B cell (primary cell): ENCODE measurements around the gene CREG1. TPM values are rescaled to one million over a fixed set of nuclear protein-coding genes. Genes with fewer than 3 reads are reported as not detected.

Experiments
- ATAC-seq: fragments of 200-7000 bp; cut with Tn5 transposase; one replicate; pipeline ENCODE4 v1.10.0; 2021; ENCODE audit warnings: low read depth, mild to moderate bottlenecking, moderate number of reproducible peaks, moderate library complexity
- CTCF ChIA-PET: fragments of 350-600 bp; sonication (Branson Sonifier 250); formaldehyde crosslinking; loops from one replicate; lab custom pipeline; 2021; ENCODE audit warnings: antibody characterized with exemption, inconsistent platforms; lab: Charles Lee
- POLR2A ChIA-PET: fragments of 350-600 bp; sonication (Branson Sonifier 250); formaldehyde crosslinking; loops from one replicate; lab custom pipeline; 2021; ENCODE audit warnings: antibody characterized with exemption; lab: Charles Lee
- DNase-seq: peaks from one replicate; pipeline ENCODE4 v3.0.0; 2013
- H2AFZ ChIP-seq: 2 replicates; pipeline ENCODE4 v1.6.1; 2012; ENCODE audit warnings: mild to moderate bottlenecking, low read depth, low read length; ENCODE audit not compliant: insufficient read depth, poor library complexity, severe bottlenecking
- H3K27ac ChIP-seq, 2 donors: 1 replicate in 1 of 2; 2 replicates in 1 of 2; pipeline ENCODE4 v1.5.1; 2012 to 2013; ENCODE audit warnings: low read length in 2 of 2, mild to moderate bottlenecking in 2 of 2, moderate library complexity in 1 of 2
- H3K27me3 ChIP-seq, 4 experiments: fragments of 200-600 bp in 1 of 4; sonication (generic) in 1 of 4; replicated peaks in 1 of 4; 1 replicate in 2 of 4; 2 replicates in 2 of 4; pipeline versions ENCODE4 v1.6.1 to v1.7.0; 2013 to 2016; ENCODE audit warnings: low read length in 3 of 4, mild to moderate bottlenecking in 2 of 4, mixed read lengths in 1 of 4, moderate library complexity in 1 of 4; ENCODE audit not compliant: insufficient read depth in 4 of 4, control insufficient read depth in 3 of 4; ENCODE audit errors: control extremely low read depth in 1 of 4
- H3K36me3 ChIP-seq, 2 experiments: replicated peaks in 1 of 2; 1 replicate in 1 of 2; 2 replicates in 1 of 2; pipeline versions ENCODE4 v1.6.1 to v1.7.1; 2013; ENCODE audit warnings: low read length in 1 of 2; ENCODE audit not compliant: insufficient read depth in 2 of 2, control insufficient read depth in 1 of 2; ENCODE audit errors: control extremely low read depth in 1 of 2, extremely low read depth in 1 of 2
- H3K4me1 ChIP-seq, 2 donors: fragments of 200-600 bp in 1 of 2; sonication (generic) in 1 of 2; 1 replicate in 1 of 2; 2 replicates in 1 of 2; pipeline versions ENCODE4 v1.5.1 to v1.6.1; 2013 to 2017; ENCODE audit warnings: low read length in 2 of 2; ENCODE audit not compliant: control insufficient read depth in 2 of 2, insufficient read depth in 2 of 2
- H3K4me2 ChIP-seq: replicated peaks from 2 replicates; pipeline ENCODE3; 2012; ENCODE audit warnings: mild to moderate bottlenecking, low read depth, low read length; ENCODE audit not compliant: poor library complexity, severe bottlenecking
- H3K4me3 ChIP-seq, 5 experiments: fragments of 200-600 bp in 1 of 5; sonication (generic) in 1 of 5; 1 replicate in 3 of 5; 2 replicates in 2 of 5; pipeline versions ENCODE4 v1.5.1 to v1.7.0; 2011 to 2016; ENCODE audit warnings: low read length in 4 of 5, mild to moderate bottlenecking in 4 of 5, low read depth in 2 of 5, control low read depth in 1 of 5, moderate library complexity in 1 of 5; ENCODE audit not compliant: insufficient read depth in 1 of 5; ENCODE audit errors: control extremely low read depth in 1 of 5, extremely low read depth in 1 of 5
- H3K79me2 ChIP-seq: fragments of 200-600 bp; sonication (generic); one replicate; pipeline ENCODE4 v1.6.0; 2016; ENCODE audit warnings: low read length; ENCODE audit not compliant: control insufficient read depth, insufficient read depth
- H3K9ac ChIP-seq: fragments of 200-600 bp; sonication (generic); 2 replicates; pipeline ENCODE4 v1.6.1; 2017; ENCODE audit warnings: mild to moderate bottlenecking, low read length, moderate library complexity
- H3K9me3 ChIP-seq, 3 donors: one replicate each; pipeline versions ENCODE4 v1.6.1 to v1.7.1; 2013; ENCODE audit warnings: low read length in 2 of 3; ENCODE audit not compliant: control insufficient read depth in 2 of 3, insufficient read depth in 1 of 3; ENCODE audit errors: control extremely low read depth in 1 of 3
- H4K20me1 ChIP-seq: 2 replicates; pipeline ENCODE4 v1.6.0; 2012; ENCODE audit warnings: mild to moderate bottlenecking, low read length; ENCODE audit not compliant: insufficient read depth, control insufficient read depth, poor library complexity, severe bottlenecking
- H3K27ac Mint-ChIP-seq: one replicate; pipeline ENCODE4 v1.8.0; 2021; ENCODE audit warnings: mixed read lengths
- H3K27me3 Mint-ChIP-seq: one replicate; pipeline ENCODE4 v1.8.0; 2021; ENCODE audit warnings: mixed read lengths
- H3K4me1 Mint-ChIP-seq: one replicate; pipeline ENCODE4 v1.8.0; 2021; ENCODE audit warnings: mixed read lengths
- H3K4me3 Mint-ChIP-seq: one replicate; pipeline ENCODE4 v1.8.0; 2021; ENCODE audit warnings: mixed read lengths
- H3K9me3 Mint-ChIP-seq: one replicate; pipeline ENCODE4 v1.8.0; 2022; ENCODE audit warnings: mixed read lengths; ENCODE audit not compliant: insufficient read depth
- CTCF ChIP-seq: fragments of 200-600 bp; IDR thresholded peaks from one replicate; pipeline ENCODE4 v1.8.0; 2022; ENCODE audit warnings: antibody characterized with exemption, mild to moderate bottlenecking
- EZH2 ChIP-seq: IDR thresholded peaks from 2 replicates; pipeline ENCODE4 v1.6.1; 2012; ENCODE audit warnings: borderline replicate concordance, low read depth, mild to moderate bottlenecking, moderate library complexity, low read length; ENCODE audit not compliant: insufficient read depth, poor library complexity, severe bottlenecking
- WGBS: methylation state at CpG from one replicate; pipeline ENCODE4 v1.1.5; 2013; ENCODE audit warnings: missing lambda C conversion rate; ENCODE audit not compliant: insufficient coverage; 5-methylcytosine and 5-hydroxymethylcytosine counted together
- intact Hi-C: fragments of 100-400 bp; cut with micrococcal nuclease; formaldehyde crosslinking; loops from one replicate; pipeline ENCODE4 v1.10.0; 2022
- polyA plus RNA-seq: library from polyadenylated mRNA; depleted of rRNA; stranded (reverse); fragments of >200 nt; gene quantifications from 2 replicates; pipeline ENCODE4 v1.2.3, GENCODE V29; 2012
- total RNA-seq, 2 donors: library from RNA; stranded (reverse); fragments of 120-200 nt in 1 of 2; gene quantifications; 1 replicate in 1 of 2; 2 replicates in 1 of 2; pipeline versions ENCODE4 v1.2.3 to v1.2.4, GENCODE V29; 2013 to 2022

CREG1 gene
- total and polyA plus RNA-seq, 2 donors (not counting 1 experiment from before 2014, with no cell fraction given), result 7.5 to 8.4 TPM

DNA sequence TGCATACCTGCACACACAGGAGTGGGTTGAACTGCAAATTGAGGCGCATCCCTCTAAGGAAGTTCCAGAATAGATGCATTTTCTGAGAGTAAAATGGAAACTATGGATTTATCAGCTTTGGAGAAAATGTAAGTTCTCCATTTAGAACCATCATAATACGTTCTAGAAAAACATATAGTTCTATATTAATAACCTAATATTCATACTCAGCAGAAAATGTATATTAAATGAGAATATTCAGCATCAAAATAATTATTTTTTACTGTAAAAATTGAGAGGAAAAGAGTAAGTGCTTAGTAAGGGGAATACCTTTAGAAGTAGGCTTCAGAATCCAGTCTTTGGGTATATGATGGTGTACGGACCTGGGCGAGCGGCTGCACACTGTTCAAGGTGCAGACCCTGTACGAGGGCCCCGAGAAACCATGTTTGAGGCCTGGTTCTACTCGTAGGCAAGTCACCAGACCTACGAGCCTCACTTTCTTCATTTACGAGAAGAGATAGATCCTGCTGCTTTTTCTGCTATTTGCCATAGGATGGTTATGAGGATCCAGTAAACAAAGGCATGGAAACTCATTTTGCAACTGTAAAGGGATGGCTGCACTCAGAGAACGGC lies 42.1 kb downstream of the CREG1 start:
- DNase-seq (no peak), ATAC-seq (no peak)
- no peaks in the 10 kb centered on the region for H3K36me3 ChIP-seq
- Mint-ChIP-seq H3K27ac (no peak overlapping the region), H3K9me3 (no peaks in the 10 kb centered on the region), H3K4me3 (no peak overlapping the region), H3K4me1 (no peaks in the 10 kb centered on the region), H3K27me3 (peaks cover 35% of the 10 kb centered on the region)
- intact Hi-C loops, result no loop called here
- H3K4me3 ChIP-seq, result no peak overlapping the region
- no peaks in the 10 kb centered on the region for H4K20me1 ChIP-seq
- H3K4me2 ChIP-seq, result no peak overlapping the region
- POLR2A ChIA-PET, result no interaction called here
- no peak overlapping the region for H3K9ac ChIP-seq
- 97% methylated on average over 9 of the region's 11 CpGs for WGBS
- H3K4me1 ChIP-seq, result no peaks in the 10 kb centered on the region
- H2AFZ ChIP-seq, result no peak overlapping the region
- CTCF ChIA-PET, result interaction anchor here (0.6 kb wide), 1 partner anchor 304 kb away, joined by 3 read pairs; no protein-coding TSS in a partner anchor
- no peaks in the 10 kb centered on the region for H3K79me2 ChIP-seq
- H3K27ac ChIP-seq, result no peak overlapping the region
- peaks cover 0 to 15% (median 4%) of the 10 kb centered on the region in 4 experiments for H3K27me3 ChIP-seq
- no peaks in the 10 kb centered on the region for H3K9me3 ChIP-seq
- no peak for TF ChIP-seq EZH2
- no peak for TF ChIP-seq CTCF

- Mint-ChIP-seq H3K27ac (no peak overlapping the region), H3K4me3 (no peak overlapping the region), H3K27me3 (peaks cover 38% of the 10 kb centered on the region), H3K4me1 (no peaks in the 10 kb centered on the region), H3K9me3 (no peaks in the 10 kb centered on the region)
- Histone ChIP-seq H3K27ac (no peak overlapping the region), H4K20me1 (no peaks in the 10 kb centered on the region), H3K9ac (no peak overlapping the region), H2AFZ (no peak overlapping the region), H3K36me3 (no peaks in the 10 kb centered on the region), H3K27me3 (peaks cover 0 to 15% (median 4%) of the 10 kb centered on the region in 4 experiments), H3K79me2 (no peaks in the 10 kb centered on the region), H3K9me3 (no peaks in the 10 kb centered on the region), H3K4me3 (no peak overlapping the region), H3K4me2 (no peak overlapping the region), H3K4me1 (no peaks in the 10 kb centered on the region)
- CTCF ChIA-PET, result interaction anchor here (0.6 to 1.1 kb wide), 2 partner anchors 23 to 304 kb away, joined by 3 read pairs; no protein-coding TSS in a partner anchor
- POLR2A ChIA-PET, result no interaction called here
- ATAC-seq (no peak), DNase-seq (no peak)
- intact Hi-C loops, result no loop called here
- WGBS, result 100% methylated on average over 2 of the region's 4 CpGs
- TF ChIP-seq EZH2 (no peak), CTCF (no peak)
Measured at GRCh38 chr1:167510881-167511280, 42.7 kb downstream of the CREG1 start.
